Measurements from ENCODE around the gene UNC119B. TPM values are rescaled to one million over a fixed set of nuclear protein-coding genes. Genes with fewer than 3 reads are reported as not detected.

The UNC119B gene
- total RNA-seq, 4 donors from 2014 or later, result 16.8 to 23.5 (median 18.1) TPM

DNA sequence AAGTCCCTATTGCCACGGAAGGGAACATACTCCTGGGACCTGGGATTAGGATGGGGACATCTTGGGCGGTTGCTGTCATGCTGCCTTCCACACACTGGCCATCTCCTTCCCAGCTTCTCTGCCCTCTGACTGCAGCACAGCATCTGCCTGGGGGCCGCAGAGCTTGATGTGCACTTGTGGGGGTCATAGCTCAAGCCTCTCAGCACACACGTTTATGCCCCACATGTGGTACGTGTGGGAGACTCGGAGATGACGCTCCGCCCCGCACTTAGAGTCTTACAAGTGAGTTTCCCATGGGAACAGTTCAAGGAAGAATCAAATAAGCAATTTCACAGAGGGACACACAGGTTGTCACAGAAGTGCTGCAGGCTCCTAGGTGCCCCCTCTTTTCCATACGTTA is 24.0 kb downstream of the UNC119B start:
- no peaks in the 10 kb centered on the region for H3K27me3 ChIP-seq
- H3K4me3 ChIP-seq, result no peak overlapping the region
- no peak for TF ChIP-seq CTCF (IDR thresholded peaks at IDR 0.05)
- TF ChIP-seq POLR2A (IDR thresholded peaks at IDR 0.05), result no peak
- no peaks in the 10 kb centered on the region for H3K9me3 ChIP-seq
- H3K27ac ChIP-seq, result no peak overlapping the region
- peaks cover 0 to 39% (median 0%) of the 10 kb centered on the region in 3 donors for H3K36me3 ChIP-seq
- H3K4me1 ChIP-seq, result peaks cover 0 to 3% (median 0%) of the 10 kb centered on the region in 4 donors
- peak in 1 of 3 donors; percentile 27 for DNase-seq

DNA sequence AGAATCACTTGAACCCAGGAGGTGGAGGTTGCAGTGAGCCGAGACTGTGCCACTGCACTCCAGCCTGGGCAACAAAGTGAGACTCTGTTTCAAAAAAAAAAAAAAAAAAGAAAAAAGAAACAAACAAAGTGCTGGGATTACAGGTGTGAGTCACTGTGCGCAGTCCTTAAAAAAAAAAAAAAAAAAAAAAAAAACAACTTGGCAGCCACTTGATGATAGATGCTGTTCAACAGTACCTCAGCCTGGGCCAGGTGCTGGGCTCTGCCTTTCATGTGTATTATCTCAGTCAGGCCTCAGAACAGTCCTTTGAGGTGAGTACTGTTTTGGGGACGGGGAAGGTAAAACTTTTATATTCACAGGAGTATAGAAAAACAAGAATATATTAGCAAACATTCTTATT is 24.9 kb downstream of the UNC119B start:
- H3K4me1 ChIP-seq, result peaks cover 0 to 3% (median 0%) of the 10 kb centered on the region in 4 donors
- H3K36me3 ChIP-seq, result peaks cover 0 to 39% (median 0%) of the 10 kb centered on the region in 3 donors
- TF ChIP-seq CTCF (IDR thresholded peaks at IDR 0.05), result no peak
- TF ChIP-seq POLR2A (IDR thresholded peaks at IDR 0.05), result no peak
- no peak overlapping the region for H3K27ac ChIP-seq
- peak in 1 of 3 donors; percentile 39 for DNase-seq
- no peaks in the 10 kb centered on the region for H3K9me3 ChIP-seq
- no peaks in the 10 kb centered on the region for H3K27me3 ChIP-seq
- no peak overlapping the region for H3K4me3 ChIP-seq

GRCh38 chr12:120736404-120737331 is 26.4 kb downstream of the UNC119B start:
- no peaks in the 10 kb centered on the region for H3K27me3 ChIP-seq
- no peaks in the 10 kb centered on the region for H3K9me3 ChIP-seq
- peaks cover 0 to 28% (median 0%) of the 10 kb centered on the region in 3 donors for H3K36me3 ChIP-seq
- no peaks in the 10 kb centered on the region for H3K4me1 ChIP-seq
- peak in 1 of 3 donors; percentile 39 for DNase-seq
- TF ChIP-seq POLR2A (IDR thresholded peaks at IDR 0.05) (no peak), CTCF (IDR thresholded peaks at IDR 0.05) (no peak)
- no peak overlapping the region for H3K27ac ChIP-seq
- H3K4me3 ChIP-seq, result no peak overlapping the region

DNA sequence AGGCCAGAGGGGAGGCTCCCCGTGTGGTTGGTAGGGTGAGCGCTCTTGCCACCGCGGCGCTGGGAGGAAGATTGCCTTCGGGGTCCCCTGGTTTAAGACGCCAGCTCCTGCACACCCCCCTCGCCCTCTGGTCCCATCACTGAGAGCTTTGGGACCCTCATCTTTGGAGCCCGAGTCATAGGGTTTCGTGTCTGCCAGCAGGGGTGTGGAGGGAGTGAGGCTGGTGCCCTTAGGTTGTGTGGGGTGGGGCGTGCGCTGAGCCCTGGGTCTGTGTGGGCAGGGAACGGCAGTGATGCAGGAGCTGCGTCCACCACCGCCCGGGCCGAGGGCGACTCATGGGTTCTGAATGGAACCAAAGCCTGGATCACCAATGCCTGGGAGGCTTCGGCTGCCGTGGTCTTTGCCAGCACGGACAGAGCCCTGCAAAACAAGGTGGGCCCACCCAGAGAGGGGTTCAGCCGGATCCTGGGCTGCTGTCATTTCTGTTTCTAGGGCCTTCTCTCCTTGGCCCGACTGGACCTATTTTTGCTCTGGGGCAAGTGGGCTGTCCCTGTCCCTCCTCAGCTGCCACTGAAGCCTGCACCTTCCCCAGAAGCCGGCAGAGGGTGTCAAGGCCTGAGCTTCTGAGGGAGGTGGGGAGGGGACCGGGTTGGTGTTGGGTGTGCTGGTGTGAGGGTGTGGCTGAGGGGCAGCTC is 27.4 kb downstream of the UNC119B start:
- TF ChIP-seq CTCF (IDR thresholded peaks at IDR 0.05) (no peak), POLR2A (IDR thresholded peaks at IDR 0.05) (no peak)
- H3K27me3 ChIP-seq, result no peaks in the 10 kb centered on the region
- peak in 1 of 3 donors; percentile 31 for DNase-seq
- H3K27ac ChIP-seq, result no peak overlapping the region
- H3K9me3 ChIP-seq, result no peaks in the 10 kb centered on the region
- H3K4me1 ChIP-seq, result no peaks in the 10 kb centered on the region
- H3K4me3 ChIP-seq, result no peak overlapping the region
- H3K36me3 ChIP-seq, result peaks cover 0 to 28% (median 0%) of the 10 kb centered on the region in 3 donors

DNA sequence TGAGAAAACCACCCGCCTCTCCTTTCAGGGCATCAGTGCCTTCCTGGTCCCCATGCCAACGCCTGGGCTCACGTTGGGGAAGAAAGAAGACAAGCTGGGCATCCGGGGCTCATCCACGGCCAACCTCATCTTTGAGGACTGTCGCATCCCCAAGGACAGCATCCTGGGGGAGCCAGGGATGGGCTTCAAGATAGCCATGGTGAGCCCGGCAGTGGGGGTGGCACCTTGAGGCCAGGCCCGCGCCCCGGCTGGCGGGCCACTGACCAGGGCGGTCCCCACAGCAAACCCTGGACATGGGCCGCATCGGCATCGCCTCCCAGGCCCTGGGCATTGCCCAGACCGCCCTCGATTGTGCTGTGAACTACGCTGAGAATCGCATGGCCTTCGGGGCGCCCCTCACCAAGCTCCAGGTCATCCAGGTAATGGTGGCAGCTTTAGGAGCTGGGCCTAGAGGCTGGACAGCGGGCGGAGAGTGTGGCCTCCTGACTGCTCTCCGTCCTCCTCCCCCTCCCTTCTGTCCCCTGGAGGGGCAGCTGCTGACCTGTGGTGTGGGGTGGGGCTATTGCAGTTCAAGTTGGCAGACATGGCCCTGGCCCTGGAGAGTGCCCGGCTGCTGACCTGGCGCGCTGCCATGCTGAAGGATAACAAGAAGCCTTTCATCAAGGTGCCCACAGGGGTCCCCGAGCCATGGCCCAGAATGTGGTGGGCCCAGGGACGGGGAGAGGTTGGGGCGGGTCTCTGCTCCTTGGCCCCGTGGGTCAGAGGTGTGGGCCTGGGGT is 28.2 kb downstream of the UNC119B start:
- Histone ChIP-seq H3K27me3 (no peaks in the 10 kb centered on the region), H3K4me3 (no peak overlapping the region), H3K36me3 (peaks cover 0 to 28% (median 0%) of the 10 kb centered on the region in 3 donors), H3K27ac (no peak overlapping the region), H3K4me1 (no peaks in the 10 kb centered on the region), H3K9me3 (no peaks in the 10 kb centered on the region)
- TF ChIP-seq CTCF (IDR thresholded peaks at IDR 0.05) (no peak), POLR2A (IDR thresholded peaks at IDR 0.05) (no peak)
- DNase-seq, result no peak

Data from Peyer's patch (tissue), 4 donors.